Measurements from ENCODE around the gene MSLN.

The MSLN gene

GRCh38 chr16:792221-792995 is 31.9 kb downstream of the MSLN start:
- TF ChIP-seq, protein P1, sequence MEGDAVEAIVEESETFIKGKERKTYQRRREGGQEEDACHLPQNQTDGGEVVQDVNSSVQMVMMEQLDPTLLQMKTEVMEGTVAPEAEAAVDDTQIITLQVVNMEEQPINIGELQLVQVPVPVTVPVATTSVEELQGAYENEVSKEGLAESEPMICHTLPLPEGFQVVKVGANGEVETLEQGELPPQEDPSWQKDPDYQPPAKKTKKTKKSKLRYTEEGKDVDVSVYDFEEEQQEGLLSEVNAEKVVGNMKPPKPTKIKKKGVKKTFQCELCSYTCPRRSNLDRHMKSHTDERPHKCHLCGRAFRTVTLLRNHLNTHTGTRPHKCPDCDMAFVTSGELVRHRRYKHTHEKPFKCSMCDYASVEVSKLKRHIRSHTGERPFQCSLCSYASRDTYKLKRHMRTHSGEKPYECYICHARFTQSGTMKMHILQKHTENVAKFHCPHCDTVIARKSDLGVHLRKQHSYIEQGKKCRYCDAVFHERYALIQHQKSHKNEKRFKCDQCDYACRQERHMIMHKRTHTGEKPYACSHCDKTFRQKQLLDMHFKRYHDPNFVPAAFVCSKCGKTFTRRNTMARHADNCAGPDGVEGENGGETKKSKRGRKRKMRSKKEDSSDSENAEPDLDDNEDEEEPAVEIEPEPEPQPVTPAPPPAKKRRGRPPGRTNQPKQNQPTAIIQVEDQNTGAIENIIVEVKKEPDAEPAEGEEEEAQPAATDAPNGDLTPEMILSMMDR (IDR thresholded peaks at IDR 0.05): no peak

DNA sequence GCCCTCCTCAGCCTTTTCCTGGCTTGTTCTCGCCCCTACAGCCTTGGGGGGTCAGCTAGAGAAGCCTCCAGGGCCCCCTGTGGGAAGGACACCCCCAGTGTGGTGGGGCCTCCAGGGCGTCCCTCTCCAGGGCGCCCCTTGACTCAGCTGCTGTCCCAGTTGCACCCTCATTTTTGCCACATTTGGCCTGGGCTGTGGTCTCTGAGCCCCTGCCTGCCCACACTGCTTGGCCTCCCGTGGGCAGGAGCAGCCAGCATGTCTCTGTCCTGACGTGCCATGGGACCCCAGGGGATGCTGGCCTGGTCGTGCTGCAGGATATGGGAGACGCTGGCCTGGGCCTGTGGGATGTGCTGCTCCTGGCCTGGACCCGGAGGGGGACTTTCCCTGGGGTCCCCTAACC is 32.9 kb downstream of the MSLN start:
- TF ChIP-seq, protein P1 (IDR thresholded peaks at IDR 0.05): no peak

DNA sequence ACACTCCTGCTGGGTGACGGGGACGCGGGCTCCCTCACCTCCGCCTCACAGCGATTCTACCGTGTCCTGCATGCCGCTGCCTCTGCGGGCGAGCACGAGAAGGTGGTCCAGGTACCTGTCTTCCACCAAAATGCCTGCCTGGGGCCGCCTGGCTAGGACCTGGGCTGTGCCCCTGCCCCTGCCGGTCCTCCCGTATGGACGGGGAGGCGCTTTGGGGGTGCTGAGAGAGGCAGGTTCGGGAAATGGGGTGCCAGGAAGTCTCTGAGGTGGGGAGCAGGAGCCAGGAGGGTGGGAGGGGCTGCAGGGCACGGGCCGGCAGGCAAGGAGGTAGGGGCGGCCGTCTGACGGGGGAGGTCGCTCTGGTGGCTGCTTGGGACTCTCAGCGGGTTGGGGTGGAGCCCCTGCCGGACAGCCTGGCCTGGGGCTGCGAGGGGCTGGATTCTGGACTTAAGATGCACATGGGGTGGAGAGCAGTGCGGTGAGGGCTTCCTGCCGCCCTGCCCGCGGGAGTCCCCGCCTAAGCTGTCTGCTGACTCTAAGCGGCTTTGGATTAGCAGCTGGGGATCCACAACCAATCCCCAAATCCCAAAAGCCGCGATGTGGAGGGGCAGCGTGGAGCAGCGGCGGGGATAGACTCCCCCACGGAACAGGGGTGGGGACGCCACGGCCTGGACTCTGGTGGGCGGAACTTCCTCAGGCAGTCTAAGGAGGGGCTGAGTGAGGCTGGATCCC is 33.7 kb downstream of the MSLN start:
- TF ChIP-seq, protein P1 (IDR thresholded peaks at IDR 0.05): no peak

DNA sequence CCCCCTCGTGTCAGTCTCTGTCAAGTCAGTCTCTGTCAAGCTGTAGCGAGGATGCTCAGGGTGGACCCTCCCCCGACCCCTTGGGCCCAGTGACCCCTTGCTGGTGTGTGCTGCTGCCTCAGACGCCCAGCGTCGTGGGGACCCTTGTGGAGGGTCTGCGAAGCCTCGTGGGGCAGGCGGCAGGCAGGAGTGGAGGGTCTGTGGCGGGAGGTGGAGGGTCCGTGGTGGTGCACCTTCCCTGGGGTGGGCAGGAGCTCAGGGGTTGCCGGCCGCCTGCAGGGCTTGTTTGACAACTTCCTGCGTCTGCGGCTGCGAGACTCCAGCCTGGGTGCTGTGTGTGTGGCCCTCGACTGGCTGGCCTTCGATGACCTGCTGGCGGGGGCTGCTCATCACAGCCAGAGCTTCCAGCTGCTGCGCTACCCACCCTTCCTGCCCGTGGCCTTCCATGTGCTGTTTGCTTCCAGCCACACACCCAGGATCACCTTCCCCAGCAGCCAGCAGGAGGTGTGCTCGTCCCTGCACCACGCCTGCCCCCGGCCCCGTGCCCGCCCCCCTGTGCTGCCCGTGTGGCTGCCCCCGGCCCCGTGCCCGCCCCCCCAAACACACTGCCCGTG is 34.4 kb downstream of the MSLN start:
- TF ChIP-seq, protein P1 (IDR thresholded peaks at IDR 0.05): no peak

DNA sequence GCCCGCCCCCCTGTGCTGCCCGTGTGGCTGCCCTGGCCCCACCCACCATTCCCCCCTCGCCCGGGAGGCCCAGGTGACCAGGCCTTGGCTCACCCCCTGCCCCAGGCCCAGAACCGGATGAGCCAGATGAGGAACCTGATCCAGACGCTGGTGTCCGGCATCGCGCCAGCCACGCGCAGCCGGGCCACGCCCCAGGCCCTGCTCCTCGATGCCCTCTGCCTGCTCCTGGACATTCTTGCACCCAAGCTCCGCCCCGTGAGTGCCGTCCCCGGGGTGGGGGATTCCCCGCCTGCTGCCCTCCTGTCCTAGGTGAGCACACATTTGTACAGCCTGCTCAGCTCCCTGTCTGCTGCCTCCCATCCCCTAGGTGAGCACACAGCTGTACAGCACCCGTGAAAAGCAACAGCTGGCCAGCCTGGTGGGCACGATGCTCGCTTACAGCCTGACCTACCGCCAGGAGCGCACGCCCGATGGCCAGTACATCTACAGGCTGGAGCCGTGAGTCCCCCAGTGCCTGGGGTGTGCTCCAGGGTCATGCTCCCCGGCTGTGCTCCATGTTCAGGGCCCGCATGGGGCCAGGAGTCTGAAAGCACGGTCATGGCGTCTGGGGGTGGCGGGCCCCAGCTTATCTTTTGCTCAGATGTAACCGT is 35.2 kb downstream of the MSLN start:
- TF ChIP-seq, protein P1 (IDR thresholded peaks at IDR 0.05): no peak

- TF ChIP-seq, protein P1 (IDR thresholded peaks at IDR 0.05): no peak
Measured at GRCh38 chr16:796296-797119, 36.0 kb downstream of the MSLN start.

- TF ChIP-seq, protein P1 (IDR thresholded peaks at IDR 0.05): no peak
Measured at GRCh38 chr16:797120-797420, 36.5 kb downstream of the MSLN start.
